HepG2 (cell line): ENCODE results near the gene NUP85. TPM values are rescaled to one million over a fixed set of nuclear protein-coding genes. Genes with fewer than 3 reads are reported as not detected.
"Not testable (repeated sequence)": the region's sequence is repeated elsewhere in the genome, so short reads cannot be mapped to it uniquely, and the experiment has no call there.

ENCODE experiments used
- ATAC-seq: fragments of 200-7000 bp; cut with Tn5 transposase; 3 replicates; pipeline ENCODE4 v1.9.1; 2020; ENCODE audit warnings: mild to moderate bottlenecking, moderate library complexity
- BruUV-seq: library from RNA; stranded (reverse); fragments of 400-500 nt; replicated peaks from 2 replicates; lab custom pipeline; 2021; lab: Mats Ljungman, UMichigan
- CTCF ChIA-PET: fragments of 300-600 bp; formaldehyde crosslinking; extraction: SDS; loops from one replicate; lab custom pipeline; 2021; ENCODE audit warnings: low total read pairs, inconsistent platforms, low intra/inter-chr PET ratio; lab: Yijun Ruan, JAX
- POLR2A ChIA-PET: fragments of 350-600 bp; sonication (Branson Sonifier 250); formaldehyde crosslinking; loops from one replicate; lab custom pipeline; 2020; ENCODE audit warnings: antibody characterized with exemption, inconsistent platforms; lab: Yijun Ruan, JAX
- DNase-seq: peaks from one replicate; pipeline ENCODE4 v3.0.0-alpha.2; 2015; ENCODE audit warnings: low spot score
- FAIRE-seq: peaks from 3 replicates; lab custom pipeline; 2011; peaks lifted over from hg19 to GRCh38; lab: Jason Lieb, UNC
- H2AFZ ChIP-seq: one replicate; pipeline ENCODE4 v1.6.1; 2011; ENCODE audit warnings: low read length, inconsistent platforms
- H3K27ac ChIP-seq: fragments of 300-600 bp; 3 replicates; pipeline ENCODE4 v1.8.0; 2011; ENCODE audit warnings: mixed run types, mild to moderate bottlenecking, mixed read lengths, low read length, inconsistent platforms; ENCODE audit not compliant: insufficient read depth; ENCODE audit errors: extremely low read length
- H3K27me3 ChIP-seq, 2 experiments: fragments of 200-600 bp in 1 of 2; 2 replicates in 1 of 2; 3 replicates in 1 of 2; pipeline versions ENCODE4 v1.6.0 to v1.8.0; 2011; ENCODE audit warnings: low read length in 2 of 2, mild to moderate bottlenecking in 2 of 2, moderate library complexity in 2 of 2, inconsistent platforms in 1 of 2; ENCODE audit not compliant: insufficient read depth in 2 of 2, control insufficient read depth in 1 of 2
- H3K36me3 ChIP-seq, 2 experiments: fragments of 200-600 bp in 1 of 2; replicated peaks in 1 of 2; 2 replicates in 1 of 2; 3 replicates in 1 of 2; pipeline versions ENCODE4 v1.5.1 to v1.8.0; 2011; ENCODE audit warnings: low read length in 2 of 2, inconsistent platforms in 1 of 2; ENCODE audit not compliant: insufficient read depth in 2 of 2, control insufficient read depth in 1 of 2
- H3K4me1 ChIP-seq: 2 replicates; pipeline ENCODE4 v1.5.1; 2012; ENCODE audit warnings: low read length, inconsistent platforms; ENCODE audit not compliant: insufficient read depth
- H3K4me2 ChIP-seq: 2 replicates; pipeline ENCODE4 v1.6.0; 2011; ENCODE audit warnings: low read depth, low read length, inconsistent platforms
- H3K4me3 ChIP-seq, 3 experiments: fragments of 200-600 bp in 1 of 3; sonication (generic), shearing (Covaris generic) in 1 of 3; replicated peaks in 1 of 3; 2 replicates each; pipeline ENCODE4 v1.5.1; 2011 to 2016; ENCODE audit warnings: low read length in 3 of 3, inconsistent platforms in 2 of 3, low read depth in 2 of 3, mild to moderate bottlenecking in 2 of 3, control low read depth in 1 of 3, mixed read lengths in 1 of 3; ENCODE audit not compliant: insufficient read depth in 1 of 3
- H3K79me2 ChIP-seq: one replicate; pipeline ENCODE4 v1.6.1; 2011; ENCODE audit warnings: low read length, inconsistent platforms; ENCODE audit not compliant: insufficient read depth
- H3K9ac ChIP-seq: 2 replicates; pipeline ENCODE4 v1.6.0; 2011; ENCODE audit warnings: mild to moderate bottlenecking, low read depth, low read length, inconsistent platforms; ENCODE audit not compliant: insufficient read depth
- H3K9me3 ChIP-seq: 2 replicates; pipeline ENCODE4 v1.5.1; 2012; ENCODE audit warnings: mild to moderate bottlenecking, low read length
- H4K20me1 ChIP-seq: 2 replicates; pipeline ENCODE4 v1.6.0; 2011; ENCODE audit warnings: inconsistent platforms, mild to moderate bottlenecking, low read length, moderate library complexity; ENCODE audit not compliant: insufficient read depth
- FOXA1 ChIP-seq, 2 experiments: fragments of 450-650 bp in 1 of 2; sonication (generic) in 1 of 2; formaldehyde crosslinking in 1 of 2; IDR thresholded peaks; 2 replicates each; pipeline versions ENCODE4 v1.4.0 to v1.6.1; 2016 to 2020; ENCODE audit warnings: missing genetic modification reagents in 1 of 2
- FOXA3 ChIP-seq: IDR thresholded peaks from 2 replicates; pipeline ENCODE4 v1.6.1; 2016; ENCODE audit warnings: missing genetic modification reagents, missing compliant biosample characterization
- WGBS: methylation state at CpG from one replicate; pipeline ENCODE4 v1.1.6; 2017; ENCODE audit warnings: low lambda C conversion rate; 5-methylcytosine and 5-hydroxymethylcytosine counted together
- in situ Hi-C: cut with HindIII; loops from 2 replicates; pipeline ENCODE4 v1.10.0; 2017; ENCODE audit warnings: low pct_unique_long_range_greater_than_20kb; ENCODE audit not compliant: extremely low pct_ligation_motif_present
- intact Hi-C: fragments of 100-400 bp; cut with micrococcal nuclease; formaldehyde crosslinking; loops from one replicate; pipeline ENCODE4 v1.10.0; 2022; ENCODE audit not compliant: unreplicated experiment
- polyA plus RNA-seq, 8 experiments: library from polyadenylated mRNA; depleted of rRNA in 3 of 8; stranded (reverse) in 7 of 8; unstranded in 1 of 8; fragments of >200 nt; fragmentation: Illumina TruSeq in 4 of 8; extraction: Trizol in 4 of 8; gene quantifications; 2 replicates each; pipeline versions ENCODE4 v1.2.1 to v1.2.3, GENCODE V29; 2011 to 2016; ENCODE audit warnings: low read depth in 4 of 8, missing spikeins in 1 of 8, mixed read lengths in 1 of 8; ENCODE audit not compliant: insufficient read depth in 1 of 8
- total RNA-seq, 5 experiments: library from RNA; depleted of rRNA; stranded (reverse); fragments of >200 nt; fragmentation: Illumina TruSeq; extraction: Trizol; gene quantifications; 2 replicates each; pipeline ENCODE4 v1.2.3, GENCODE V29; 2016; ENCODE audit warnings: low read depth in 1 of 5

Gene NUP85
- total and polyA plus RNA-seq, 2 of the 13 experiments (the other 11 are each of a cell fraction or from before 2014, with no cell fraction given): 89.1 to 124 TPM

GRCh38 chr17:75255954-75256698 is 50.6 kb downstream of the NUP85 start:
- POLR2A ChIA-PET, H3K27me3 ChIP-seq, H3K9ac ChIP-seq, intact Hi-C loops, BruUV-seq, H2AFZ ChIP-seq, FAIRE-seq, H3K9me3 ChIP-seq, H3K4me3 ChIP-seq, H3K27ac ChIP-seq, CTCF ChIA-PET, H3K4me2 ChIP-seq, DNase-seq, ATAC-seq, in situ Hi-C loops, H3K36me3 ChIP-seq, H4K20me1 ChIP-seq: not testable (repeated sequence)
- WGBS: 95% methylated on average over 11 of the region's 11 CpGs
- peaks cover 43% of the 10 kb centered on the region for H3K4me1 ChIP-seq
- peaks cover 55% of the 10 kb centered on the region for H3K79me2 ChIP-seq

DNA sequence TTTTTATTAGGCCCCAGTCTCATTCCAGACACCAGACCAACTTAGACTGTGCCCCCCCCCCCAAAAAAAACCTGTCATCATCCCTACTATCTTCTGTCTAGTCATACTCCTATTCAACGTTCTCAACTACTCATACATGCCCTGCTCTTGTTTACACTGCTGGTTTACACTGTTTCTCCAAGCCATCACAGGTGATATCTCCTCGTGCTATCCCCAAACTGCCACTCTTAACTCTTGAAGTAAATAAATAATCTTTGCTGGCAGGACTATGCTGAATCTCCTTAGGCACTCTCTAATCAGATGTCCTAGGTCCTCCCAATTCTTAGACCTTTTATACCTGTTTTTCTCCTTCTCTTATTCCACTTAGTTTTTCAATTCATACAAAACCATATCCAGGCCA is 51.7 kb downstream of the NUP85 start:
- ATAC-seq; DNase-seq; H3K36me3 ChIP-seq; in situ Hi-C loops; H4K20me1 ChIP-seq; H3K27me3 ChIP-seq; H3K4me2 ChIP-seq; H2AFZ ChIP-seq; H3K9ac ChIP-seq; H3K4me3 ChIP-seq; intact Hi-C loops; CTCF ChIA-PET; POLR2A ChIA-PET; FAIRE-seq; BruUV-seq; H3K27ac ChIP-seq; H3K9me3 ChIP-seq; TF ChIP-seq FOXA1 (IDR thresholded peaks at IDR 0.05): not testable (repeated sequence)
- 34% methylated on average over 2 of the region's 2 CpGs for whole genome bisulfite sequencing
- peaks cover 53% of the 10 kb centered on the region for H3K79me2 ChIP-seq
- H3K4me1 ChIP-seq: peaks cover 32% of the 10 kb centered on the region
- 0 out of 2 replicates have a peak, but pooled peaks have one; percentile 11 for TF ChIP-seq FOXA1 (CRISPR knock-in tag; IDR thresholded peaks at IDR 0.05)
- peak; percentile 17; the same call in 1 of the 2 replicates for TF ChIP-seq FOXA3 (CRISPR knock-in tag)
